Heart left ventricle (tissue), 13 donors: Measurements from ENCODE around the gene SH3PXD2A.

Experiments
- CTCF ChIP-seq, 12 donors: fragments of 200-600 bp; sonication (generic) in 4 of 12; IDR thresholded peaks; one replicate each; pipeline versions ENCODE4 v1.5.0 to v1.8.0; 2018 to 2022; ENCODE audit warnings: antibody characterized with exemption in 12 of 12, mild to moderate bottlenecking in 5 of 12
- POLR2A ChIP-seq, 2 donors: fragments of 450-650 bp; IDR thresholded peaks; one replicate each; pipeline ENCODE4 v1.6.1; 2017; ENCODE audit warnings: antibody characterized with exemption in 2 of 2, mild to moderate bottlenecking in 2 of 2, moderate library complexity in 2 of 2
- donor health status: ischemic (EF 13 %, LVEDD 7.1; RV severe dilation, severe dysfunction).
- donor health status: DM: no; HTN: yes; CAD: no.
- donor health status: DM: no; HTN: no; CAD: no.
- donor health status: ischemic (EF 25% LVEDD 6.9; RV normal size, moderate dysfunction).
- donor health status: ischemic (EF 25% LVEDD 5.7; RV mildly dilated, moderate dysfunction).
- donor health status: ischemic (EF 35%, LVEDD 5.7; RV mildly dilated, moderate dysfunction).
- donor health status: nonischemic (EF 11% LVEDD 7.7; RV severe dilation, severe dysfunction).
- donor health status: DM: yes; HTN: yes; CAD: no.
- donor health status: PGD.
- donor health status: ischemic (EF 29% LVEDD 5.4; RV normal size, mild dysfunction).
- donor health status: nonischemic (EF 23%, LVEDD 6.1; RV moderate dilation, normal function).

DNA sequence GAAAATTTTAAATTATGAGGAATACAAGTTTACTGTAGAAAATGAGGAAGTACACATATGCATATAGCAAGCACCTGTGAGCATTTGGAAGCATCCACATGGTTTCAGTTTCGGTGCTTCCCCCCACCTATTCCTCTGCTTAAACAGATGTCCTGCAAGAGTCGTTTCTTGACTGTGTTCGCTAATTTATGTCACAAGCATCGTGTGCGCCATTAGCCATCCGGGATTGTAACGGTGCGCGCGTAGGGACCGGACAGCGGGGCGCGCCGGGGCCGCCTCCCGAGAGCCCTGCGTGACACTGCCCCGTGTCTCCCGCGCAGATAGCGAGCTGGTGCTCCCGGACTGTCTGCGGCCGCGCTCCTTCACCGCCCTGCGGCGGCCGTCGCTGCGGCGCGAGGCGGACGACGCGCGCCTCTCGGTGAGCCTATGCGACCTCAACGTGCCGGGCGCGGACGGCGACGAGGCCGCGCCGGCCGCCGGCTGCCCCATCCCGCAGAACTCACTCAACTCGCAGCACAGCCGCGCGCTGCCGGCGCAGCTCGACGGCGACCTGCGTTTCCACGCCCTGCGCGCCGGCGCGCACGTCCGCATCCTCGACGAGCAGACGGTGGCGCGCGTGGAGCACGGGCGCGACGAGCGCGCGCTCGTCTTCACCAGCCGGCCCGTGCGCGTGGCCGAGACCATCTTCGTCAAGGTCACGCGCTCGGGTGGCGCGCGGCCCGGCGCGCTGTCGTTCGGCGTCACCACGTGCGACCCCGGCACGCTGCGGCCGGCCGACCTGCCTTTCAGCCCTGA, 271.0 kb downstream of the SH3PXD2A start:
- TF ChIP-seq CTCF (IDR thresholded peaks at IDR 0.05) (no peak), POLR2A (IDR thresholded peaks at IDR 0.05) (no peak)
